Thyroid gland (tissue), 4 donors: Measurements from ENCODE around the gene TBC1D2B. TPM values are rescaled to one million over a fixed set of nuclear protein-coding genes. Genes with fewer than 3 reads are reported as not detected.
A peak's percentile ranks its signal among the peaks of the same experiment; 100 is the strongest.

Experiments
- DNase-seq, 2 donors: peaks; one replicate each; pipeline ENCODE4 v3.0.0-alpha.2; 2019
- H3K27ac ChIP-seq, 3 donors: fragments of 200-600 bp; sonication (generic); 1 replicate in 2 of 3; 2 replicates in 1 of 3; pipeline ENCODE4 v1.5.1; 2016 to 2019; ENCODE audit warnings: mild to moderate bottlenecking in 1 of 3, moderate library complexity in 1 of 3
- H3K27me3 ChIP-seq: fragments of 200-600 bp; sonication (generic); one replicate; pipeline ENCODE4 v1.5.1; 2019
- H3K36me3 ChIP-seq, 2 donors: fragments of 200-600 bp; sonication (generic); one replicate each; pipeline ENCODE4 v1.5.1; 2016 to 2019
- H3K4me1 ChIP-seq, 2 donors: fragments of 200-600 bp; sonication (generic); one replicate each; pipeline ENCODE4 v1.5.1; 2017 to 2019
- H3K4me3 ChIP-seq, 3 donors: fragments of 200-600 bp; sonication (generic); replicated peaks in 1 of 3; 1 replicate in 2 of 3; 2 replicates in 1 of 3; pipeline ENCODE4 v1.5.1; 2016; ENCODE audit warnings: mild to moderate bottlenecking in 1 of 3
- H3K9me3 ChIP-seq: fragments of 200-600 bp; sonication (generic); one replicate; pipeline ENCODE4 v1.5.1; 2017
- CTCF ChIP-seq, 6 experiments: fragments of 200-600 bp in 3 of 6; fragments of 450-650 bp in 3 of 6; sonication (generic) in 3 of 6; IDR thresholded peaks; one replicate each; pipeline ENCODE4 v1.5.1; 2016 to 2019; ENCODE audit warnings: antibody characterized with exemption in 6 of 6, mild to moderate bottlenecking in 2 of 6, inconsistent platforms in 1 of 6, moderate library complexity in 1 of 6
- POLR2A ChIP-seq, 2 donors: fragments of 450-650 bp; IDR thresholded peaks; one replicate each; pipeline ENCODE4 v1.6.1; 2017; ENCODE audit warnings: antibody characterized with exemption in 2 of 2, mild to moderate bottlenecking in 2 of 2, moderate library complexity in 1 of 2
- WGBS, 2 donors: methylation state at CpG; one replicate each; pipeline ENCODE4 v1.1.5; 2017; 5-methylcytosine and 5-hydroxymethylcytosine counted together
- intact Hi-C: fragments of 100-400 bp; cut with DNase I; formaldehyde crosslinking; loops from one replicate; pipeline ENCODE4 v1.15.1; 2023
- total RNA-seq, 4 donors: library from RNA; depleted of rRNA; stranded (reverse); fragments of >200 nt; gene quantifications; one replicate each; pipeline ENCODE4 v1.2.3, GENCODE V29; 2016

TBC1D2B gene
- total RNA-seq: 10 to 100 TPM; 32.8 to 54.0 (median 40.1) TPM

DNA sequence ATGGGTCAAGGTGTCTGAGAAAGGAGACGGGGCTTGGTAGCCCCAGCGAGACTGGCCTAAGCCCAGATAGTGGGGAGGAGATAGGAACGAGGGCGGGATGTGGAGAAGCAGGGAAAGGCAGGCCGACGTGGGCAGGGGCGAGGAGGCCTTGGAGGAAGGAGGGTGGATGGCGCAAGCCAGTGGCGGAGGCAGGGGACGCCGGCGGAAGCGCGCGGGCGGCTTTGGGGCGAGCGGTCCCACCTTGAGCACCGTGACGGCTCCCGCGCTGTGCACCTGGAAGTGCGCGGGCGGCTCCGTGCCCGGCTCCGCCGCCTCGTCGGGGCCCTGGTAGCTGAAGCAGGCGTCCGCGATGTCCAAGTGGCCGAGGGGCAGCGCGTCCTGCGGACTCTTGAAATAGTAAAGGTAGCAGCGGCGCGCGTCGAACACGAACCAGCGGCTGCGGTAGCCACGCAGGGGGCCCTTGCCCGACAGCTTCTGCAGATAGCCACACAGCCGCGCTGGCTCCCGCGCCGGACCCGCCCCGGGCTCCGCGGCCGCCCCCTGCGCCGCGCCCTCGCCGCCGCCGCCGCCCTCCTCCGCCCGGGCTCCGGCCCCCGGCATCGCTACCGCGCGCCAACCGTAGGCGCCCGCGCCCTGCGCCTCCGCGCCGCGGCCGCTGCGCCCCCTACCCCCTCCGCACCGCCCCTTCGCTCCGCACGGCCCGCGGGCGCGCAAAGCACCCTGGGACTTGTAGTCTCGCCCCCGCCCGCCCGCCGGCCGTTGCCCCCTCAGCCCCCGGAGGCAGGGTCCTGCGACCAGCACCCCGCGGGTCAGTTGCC is at the start of gene TBC1D2B:
TBC1D2B (minus strand) TSS at position 659 of the 818 bp plus-strand sequence; CDS start at position 600, 59 bp downstream.
- Histone ChIP-seq H3K27ac (peak within 1 kb of the TSS; percentile 75 to 95 (median 91)), H3K9me3 (no peaks in the 10 kb centered on the region), H3K4me3 (peak within 1 kb of the TSS; percentile 29 to 70 (median 60)), H3K27me3 (no peaks in the 10 kb centered on the region), H3K36me3 (no peaks in the 10 kb centered on the region), H3K4me1 (peaks cover 23 to 39% of the 10 kb centered on the region in 2 donors)
- intact Hi-C loops: no loop called here
- TF ChIP-seq CTCF (IDR thresholded peaks at IDR 0.05): peak in 1 of 6 experiments; percentile 5
- peak in 1 of 2 donors; percentile 55 for TF ChIP-seq POLR2A (IDR thresholded peaks at IDR 0.05)
- peak; percentile 60 for DNase-seq
- 1 to 2% methylated on average over 23 to 25 of the region's 104 CpGs for WGBS, 2 donors

- no peaks in the 10 kb centered on the region for H3K36me3 ChIP-seq
- TF ChIP-seq POLR2A (IDR thresholded peaks at IDR 0.05) (no peak), CTCF (IDR thresholded peaks at IDR 0.05) (no peak)
- no peaks in the 10 kb centered on the region for H3K27me3 ChIP-seq
- no peak overlapping the region for H3K4me3 ChIP-seq
- intact Hi-C loops: no loop called here
- H3K4me1 ChIP-seq: no peaks in the 10 kb centered on the region
- H3K9me3 ChIP-seq: no peaks in the 10 kb centered on the region
- DNase-seq: no peak
- 89 to 91% methylated on average over 3 of the region's 3 CpGs for WGBS, 2 donors
- no peak overlapping the region for H3K27ac ChIP-seq
Measured at GRCh38 chr15:78125267-78125666, 47.8 kb upstream of the TBC1D2B start.

DNA sequence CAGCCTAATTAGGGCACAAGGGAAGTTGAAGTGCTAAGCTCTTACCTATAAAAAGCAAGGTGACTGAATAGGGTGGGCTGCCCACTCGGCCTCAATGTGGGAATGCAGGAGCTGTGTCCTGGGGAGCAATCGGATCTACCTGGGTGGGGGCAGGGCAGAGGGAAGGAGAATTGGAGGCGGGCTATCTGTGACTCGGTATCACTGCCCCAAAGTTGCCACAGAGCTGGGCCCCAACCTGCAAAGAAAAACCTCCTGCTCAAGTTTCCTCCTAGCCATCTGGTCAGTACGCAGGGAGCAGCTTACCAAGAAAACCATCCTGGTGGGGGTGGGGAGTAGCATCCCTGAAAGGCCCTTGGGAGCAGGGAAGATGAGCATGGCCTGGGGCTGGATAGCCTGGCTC is 43.0 kb upstream of the TBC1D2B start:
- no peak for DNase-seq
- intact Hi-C loops: no loop called here
- TF ChIP-seq POLR2A (IDR thresholded peaks at IDR 0.05) (no peak), CTCF (IDR thresholded peaks at IDR 0.05) (no peak)
- no peak overlapping the region for H3K27ac ChIP-seq
- H3K36me3 ChIP-seq: no peaks in the 10 kb centered on the region
- H3K27me3 ChIP-seq: no peaks in the 10 kb centered on the region
- H3K4me3 ChIP-seq: no peak overlapping the region
- H3K4me1 ChIP-seq: no peaks in the 10 kb centered on the region
- no peaks in the 10 kb centered on the region for H3K9me3 ChIP-seq
- 73 to 79% methylated on average over 5 of the region's 5 CpGs for WGBS, 2 donors

DNA sequence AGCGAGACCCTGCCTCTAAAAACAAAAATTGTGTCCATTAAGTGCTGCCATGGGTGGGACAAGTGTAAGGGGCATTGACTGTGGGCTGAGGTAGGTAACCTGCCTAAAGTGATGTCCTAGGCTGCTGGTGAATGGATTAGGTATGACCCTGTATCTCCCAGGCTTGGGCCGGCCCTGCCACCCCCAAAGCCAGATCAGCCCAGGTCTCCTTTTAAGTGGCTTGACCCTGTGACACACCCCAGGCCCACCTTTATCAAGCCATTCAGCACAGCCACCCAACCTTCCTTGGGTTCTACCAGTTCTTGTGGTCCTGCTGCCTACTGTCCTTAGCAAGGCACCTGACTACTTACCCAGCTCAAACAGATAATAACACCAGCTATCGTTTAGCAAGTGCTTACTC is 35.0 kb upstream of the TBC1D2B start:
- Histone ChIP-seq H3K9me3 (no peaks in the 10 kb centered on the region), H3K27me3 (no peaks in the 10 kb centered on the region), H3K4me3 (no peak overlapping the region), H3K36me3 (no peaks in the 10 kb centered on the region), H3K4me1 (no peaks in the 10 kb centered on the region), H3K27ac (no peak overlapping the region)
- intact Hi-C loops: loop anchor here (2.0 to 5.0 kb wide), 2 partner anchors 80 to 128 kb away; no protein-coding TSS in a partner anchor
- DNase-seq: no peak
- TF ChIP-seq CTCF (IDR thresholded peaks at IDR 0.05) (no peak), POLR2A (IDR thresholded peaks at IDR 0.05) (no peak)
- 84 to 86% methylated on average over 3 of the region's 3 CpGs for WGBS, 2 donors

DNA sequence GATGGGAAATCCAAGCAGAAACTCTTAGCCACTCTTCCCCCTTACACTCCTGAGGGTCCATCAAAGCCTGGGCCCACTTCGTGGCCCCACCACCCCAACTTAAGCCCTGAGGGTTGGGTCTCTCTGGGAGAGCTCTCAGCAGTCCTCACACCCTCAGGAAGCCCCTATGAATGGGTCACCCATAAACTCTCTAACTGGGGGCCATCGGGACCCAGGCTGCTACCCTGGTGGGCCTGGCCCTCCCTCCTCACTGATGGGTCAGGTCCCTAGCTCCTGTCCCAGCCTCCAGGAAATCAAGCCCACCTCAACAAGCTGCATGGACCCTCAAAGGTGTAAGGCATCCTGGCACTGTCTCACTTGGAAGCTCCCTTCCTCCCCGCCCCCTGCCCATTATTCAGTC is 34.3 kb upstream of the TBC1D2B start:
- Histone ChIP-seq H3K4me1 (no peaks in the 10 kb centered on the region), H3K36me3 (no peaks in the 10 kb centered on the region), H3K27me3 (no peaks in the 10 kb centered on the region), H3K4me3 (no peak overlapping the region), H3K27ac (no peak overlapping the region), H3K9me3 (no peaks in the 10 kb centered on the region)
- TF ChIP-seq POLR2A (IDR thresholded peaks at IDR 0.05) (no peak), CTCF (IDR thresholded peaks at IDR 0.05) (no peak)
- intact Hi-C loops: loop anchor here (2.0 to 5.0 kb wide), 2 partner anchors 81 to 129 kb away; no protein-coding TSS in a partner anchor
- DNase-seq: no peak
- WGBS, 2 donors: 94 to 98% methylated on average over 3 of the region's 3 CpGs
